LNCAP (cell line): ENCODE data around the gene LAD1.
A peak's percentile ranks its signal among the peaks of the same experiment; 100 is the strongest.

ENCODE experiments used
- TF ChIP-seq, protein P1 (sequence below): fragments of 450-650 bp; IDR thresholded peaks from 2 replicates; pipeline ENCODE4 v1.5.1; 2017; ENCODE audit warnings: mild to moderate bottlenecking

LAD1 gene

DNA sequence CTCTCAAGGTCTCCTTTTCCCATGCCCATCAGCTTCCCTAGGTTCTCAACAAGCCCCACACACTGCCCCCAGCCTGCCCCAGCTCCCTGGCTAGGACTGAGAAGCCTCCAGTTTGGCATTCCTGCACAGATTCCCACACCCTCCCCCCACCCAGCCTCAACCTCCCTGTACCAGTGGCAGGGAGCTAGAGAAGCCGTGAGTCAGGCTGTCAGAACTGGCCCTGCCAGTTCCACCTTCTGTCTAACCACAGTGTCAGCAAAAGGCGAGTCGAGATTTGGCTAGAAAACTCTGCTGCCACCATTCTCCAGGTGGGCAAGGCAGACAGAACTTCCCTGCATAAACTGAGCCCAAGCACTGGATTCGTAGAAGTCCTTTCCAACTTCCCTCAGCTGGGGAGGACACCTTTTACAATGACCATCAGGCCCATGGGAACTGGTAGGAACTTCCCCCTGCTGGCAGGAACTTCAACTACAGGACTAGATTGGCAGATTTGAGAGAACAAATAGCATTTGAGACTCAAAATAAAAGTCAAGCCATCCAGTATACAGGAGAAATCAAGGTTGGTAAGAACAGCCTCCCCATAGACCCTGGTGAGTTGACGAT is 52.7 kb downstream of the LAD1 start:
- TF ChIP-seq, protein P1, sequence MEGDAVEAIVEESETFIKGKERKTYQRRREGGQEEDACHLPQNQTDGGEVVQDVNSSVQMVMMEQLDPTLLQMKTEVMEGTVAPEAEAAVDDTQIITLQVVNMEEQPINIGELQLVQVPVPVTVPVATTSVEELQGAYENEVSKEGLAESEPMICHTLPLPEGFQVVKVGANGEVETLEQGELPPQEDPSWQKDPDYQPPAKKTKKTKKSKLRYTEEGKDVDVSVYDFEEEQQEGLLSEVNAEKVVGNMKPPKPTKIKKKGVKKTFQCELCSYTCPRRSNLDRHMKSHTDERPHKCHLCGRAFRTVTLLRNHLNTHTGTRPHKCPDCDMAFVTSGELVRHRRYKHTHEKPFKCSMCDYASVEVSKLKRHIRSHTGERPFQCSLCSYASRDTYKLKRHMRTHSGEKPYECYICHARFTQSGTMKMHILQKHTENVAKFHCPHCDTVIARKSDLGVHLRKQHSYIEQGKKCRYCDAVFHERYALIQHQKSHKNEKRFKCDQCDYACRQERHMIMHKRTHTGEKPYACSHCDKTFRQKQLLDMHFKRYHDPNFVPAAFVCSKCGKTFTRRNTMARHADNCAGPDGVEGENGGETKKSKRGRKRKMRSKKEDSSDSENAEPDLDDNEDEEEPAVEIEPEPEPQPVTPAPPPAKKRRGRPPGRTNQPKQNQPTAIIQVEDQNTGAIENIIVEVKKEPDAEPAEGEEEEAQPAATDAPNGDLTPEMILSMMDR, result peak; percentile 76

DNA sequence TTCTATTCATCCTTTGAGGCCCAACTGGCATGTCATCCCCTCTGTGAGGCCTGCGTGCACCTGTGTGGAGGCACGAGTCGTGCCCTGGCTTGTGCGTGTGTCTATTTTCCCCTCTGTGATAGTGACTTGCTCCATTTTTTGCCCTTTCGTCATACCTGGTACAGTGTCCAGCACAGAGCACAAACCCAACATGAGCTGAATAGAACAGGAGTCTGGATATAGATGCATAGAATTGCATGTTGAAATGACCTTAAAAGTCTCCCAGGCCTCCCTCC is 54.1 kb downstream of the LAD1 start:
- TF ChIP-seq, protein P1, result no peak

DNA sequence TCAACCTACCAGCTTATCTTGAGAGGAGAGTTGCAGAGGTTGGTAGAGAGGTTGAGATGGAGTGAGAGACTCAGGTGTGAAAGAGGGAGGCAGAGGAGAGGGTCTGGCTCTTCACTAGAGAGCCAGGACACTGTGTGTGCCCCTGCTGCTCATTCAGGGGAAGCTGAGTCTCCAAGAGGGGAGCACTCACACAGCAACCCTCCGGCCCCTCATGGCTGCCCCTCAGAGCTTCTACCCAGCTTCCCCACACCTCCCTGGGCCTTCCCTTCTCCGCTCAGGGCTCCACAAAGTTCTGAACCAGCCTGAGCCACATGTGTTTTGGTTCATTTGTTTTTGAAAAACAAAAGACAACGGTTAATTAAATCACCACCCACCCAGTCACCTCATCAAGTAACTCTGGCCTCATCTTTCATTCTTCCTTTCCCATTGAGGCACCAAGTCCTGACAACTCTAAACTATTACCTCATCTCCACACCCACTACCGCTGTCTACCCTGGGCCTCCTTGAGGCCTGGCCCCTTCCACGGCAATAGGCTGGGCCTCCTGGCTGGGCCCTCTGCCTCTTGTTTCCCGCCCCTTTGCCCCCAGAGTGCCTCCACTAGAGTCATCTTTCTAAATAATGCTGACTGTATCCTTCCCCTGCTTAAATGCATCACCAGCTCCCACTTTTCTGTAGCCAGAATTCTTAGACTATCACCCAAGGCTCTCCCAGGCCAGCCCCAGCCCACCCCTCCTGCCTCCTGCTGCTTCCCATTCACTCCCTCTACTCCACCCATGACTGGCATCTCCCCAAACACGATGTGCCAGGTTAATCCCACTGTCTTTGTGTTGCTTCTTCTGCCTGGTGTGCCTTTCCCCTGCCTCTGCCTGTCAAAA is 54.7 kb downstream of the LAD1 start:
- TF ChIP-seq, protein P1, result no peak

DNA sequence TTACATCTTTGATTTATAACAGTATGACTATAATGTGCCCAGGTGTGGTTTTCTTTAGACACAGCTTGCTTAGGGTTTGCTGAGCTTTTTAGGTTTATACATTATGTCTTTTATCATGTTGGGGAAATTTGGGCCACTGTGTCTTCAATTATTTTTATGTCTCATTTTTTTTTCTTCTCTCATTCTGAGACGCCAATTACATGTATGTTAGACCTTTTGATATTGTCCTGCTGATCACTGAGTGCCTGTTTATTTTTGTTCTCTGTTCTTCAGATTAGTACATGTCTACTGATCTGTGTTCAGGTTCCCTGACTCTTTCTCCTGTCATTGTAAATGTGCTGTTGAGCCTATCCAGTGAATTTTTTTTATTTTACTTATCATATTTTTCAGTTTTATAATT is 57.7 kb downstream of the LAD1 start:
- TF ChIP-seq, protein P1, result no peak

DNA sequence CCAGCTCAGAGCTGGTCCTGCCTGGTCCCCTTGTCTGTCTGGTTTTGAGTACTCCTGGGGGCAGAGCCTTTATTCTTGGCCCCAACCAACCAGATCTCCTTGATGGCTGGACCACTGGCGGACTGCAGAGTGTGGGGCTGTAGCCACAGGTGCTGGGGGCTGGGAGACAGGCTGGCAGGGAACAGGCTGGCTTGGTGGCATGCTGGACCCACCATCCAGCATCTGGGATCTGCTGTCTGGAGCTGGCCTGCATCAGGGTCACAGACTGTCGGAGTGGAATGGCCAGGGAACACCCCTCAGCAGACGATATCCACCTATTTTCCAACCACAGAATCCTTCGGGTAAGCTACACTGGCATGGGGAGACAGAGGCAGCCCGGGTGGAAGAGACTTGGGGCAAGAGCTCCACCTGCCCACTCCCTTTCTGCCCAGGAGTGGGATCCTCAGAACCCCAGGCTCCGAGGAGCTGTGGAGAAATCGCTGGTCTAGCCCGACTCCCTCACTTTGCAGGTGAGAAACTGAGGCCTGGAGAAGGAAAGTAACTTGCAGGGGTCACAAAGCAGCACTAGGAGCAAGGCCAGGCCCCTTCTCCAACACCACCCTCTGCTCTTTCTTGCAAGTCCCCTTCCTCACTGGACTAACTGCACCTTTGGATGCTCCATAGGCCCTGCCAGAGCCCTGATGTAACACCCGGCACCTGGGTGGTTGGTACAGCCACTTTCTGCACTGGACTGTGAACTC is 62.2 kb downstream of the LAD1 start:
- TF ChIP-seq, protein P1, result no peak

DNA sequence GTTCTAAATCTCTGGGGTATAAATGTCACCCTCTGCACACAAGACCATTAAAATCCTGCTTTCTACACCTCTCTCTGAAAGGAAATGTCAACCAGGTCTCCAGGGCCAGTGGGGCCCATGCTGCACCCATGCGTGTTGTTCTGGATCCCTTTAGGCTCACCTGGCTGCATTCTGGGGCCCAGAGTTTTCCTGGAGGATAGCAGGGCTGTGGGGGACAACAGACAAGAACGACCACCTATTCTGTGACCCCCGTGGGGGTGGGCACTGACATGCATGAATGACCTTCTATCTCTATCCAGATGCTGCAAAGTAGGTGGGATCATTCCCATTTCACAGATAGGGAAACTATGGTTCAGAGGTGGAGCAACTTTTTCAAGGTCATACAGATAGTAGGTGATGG is 63.2 kb downstream of the LAD1 start:
- TF ChIP-seq, protein P1, result no peak

DNA sequence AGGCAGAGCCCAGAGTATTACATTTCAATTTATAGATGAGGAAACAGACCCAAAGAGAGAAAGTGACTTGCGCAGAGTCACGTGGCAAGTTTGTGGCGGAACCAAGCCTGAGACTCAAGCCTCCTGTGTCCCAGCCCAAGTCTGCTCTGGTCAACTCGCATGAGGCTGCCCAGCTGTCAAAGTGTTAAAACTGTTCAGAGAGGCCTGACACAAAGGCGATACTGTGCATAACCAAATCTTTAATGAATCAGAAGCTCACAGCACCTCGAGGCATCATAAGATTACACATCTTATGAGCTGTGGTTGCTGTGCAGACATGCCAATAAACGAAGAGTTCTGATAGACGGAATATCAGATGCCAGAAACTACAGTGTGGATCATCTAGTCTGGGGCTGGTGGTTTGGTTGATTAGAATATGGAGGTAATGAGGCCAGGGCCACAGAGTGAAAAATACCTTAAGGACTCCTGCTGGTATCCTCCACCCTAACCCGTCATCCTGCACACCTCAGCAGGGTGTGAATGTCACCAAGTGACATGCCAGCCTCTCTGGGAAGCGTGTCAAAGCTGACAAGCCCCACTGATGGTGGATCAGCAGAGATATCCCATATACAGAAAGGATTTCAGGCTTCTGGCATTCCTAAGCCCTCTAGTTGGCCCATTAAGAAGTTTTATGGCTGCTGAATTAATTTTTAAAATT is 63.8 kb downstream of the LAD1 start:
- TF ChIP-seq, protein P1, result no peak
